GM21447 (cell line): ENCODE results near the gene CLPX.
"Not testable (repeated sequence)": the region's sequence is repeated elsewhere in the genome, so short reads cannot be mapped to it uniquely, and the experiment has no call there.

Experiments used
- ATAC-seq: cut with Tn5 transposase; IDR thresholded peaks from one replicate; pipeline ENCODE4 v1.9.1; 2021; ENCODE audit not compliant: unreplicated experiment

Gene CLPX

GRCh38 chr15:65175511-65175910 is 9.6 kb downstream of the CLPX start:
- ATAC-seq: no peak

- no peak for ATAC-seq
These were observed 10.6 kb downstream of the CLPX start for GRCh38 chr15:65174509-65174908.

- no peak for ATAC-seq
These were observed 12.6 kb downstream of the CLPX start for GRCh38 chr15:65172531-65172930.

- no peak for ATAC-seq
These were observed 13.7 kb downstream of the CLPX start for GRCh38 chr15:65171428-65171827.

- ATAC-seq: no peak
These were observed 19.3 kb downstream of the CLPX start for GRCh38 chr15:65165875-65166274.

GRCh38 chr15:65164139-65164538 is 21.0 kb downstream of the CLPX start:
- ATAC-seq: no peak

GRCh38 chr15:65163041-65163440 is 22.1 kb downstream of the CLPX start:
- ATAC-seq: no peak

- ATAC-seq: no peak
These were observed 28.4 kb downstream of the CLPX start for GRCh38 chr15:65156692-65157091.

GRCh38 chr15:65154720-65155119 is 30.4 kb downstream of the CLPX start:
- no peak for ATAC-seq

- no peak for ATAC-seq
These were observed 37.2 kb downstream of the CLPX start for GRCh38 chr15:65147902-65148301.

GRCh38 chr15:65146438-65146837 is 38.7 kb downstream of the CLPX start:
- ATAC-seq: no peak

- ATAC-seq: not testable (repeated sequence)
These were observed 46.5 kb downstream of the CLPX start for GRCh38 chr15:65138631-65139030.

GRCh38 chr15:65137893-65138292 is 47.2 kb downstream of the CLPX start:
- ATAC-seq: not testable (repeated sequence)

- ATAC-seq: not testable (repeated sequence)
These were observed 48.1 kb downstream of the CLPX start for GRCh38 chr15:65137089-65137488.

- no peak for ATAC-seq
These were observed 50.6 kb downstream of the CLPX start for GRCh38 chr15:65134538-65134937.

GRCh38 chr15:65133548-65134200 is 51.5 kb downstream of the CLPX start, which contains the start of gene PDCD7:
Gene PDCD7, minus strand, starts transcription at chr15:65133808. Its CDS starts 27 bp downstream, at chr15:65133781.
- peak; percentile 90 for ATAC-seq

GRCh38 chr15:65132878-65133547 is 52.1 kb downstream of the CLPX start:
- no peak for ATAC-seq

- no peak for ATAC-seq
These were observed 54.2 kb downstream of the CLPX start for GRCh38 chr15:65130941-65131340.

- no peak for ATAC-seq
These were observed 69.6 kb downstream of the CLPX start for GRCh38 chr15:65115542-65115941.

- no peak for ATAC-seq
These were observed 70.1 kb downstream of the CLPX start, which contains the start of gene UBAP1L for GRCh38 chr15:65115086-65115485. Gene UBAP1L, minus strand, starts transcription at chr15:65115200. Its CDS starts 8,985 bp downstream, at chr15:65106215.

- no peak for ATAC-seq
These were observed 74.4 kb downstream of the CLPX start for GRCh38 chr15:65110676-65111292.

GRCh38 chr15:65106011-65106590 is 79.0 kb downstream of the CLPX start:
- no peak for ATAC-seq
